T-helper 2 cell treated with Interferon-gamma antibody and Interleukin-4, amounts not matched to agents 100 ng/mL and 5 ng/mL, for 36 hours (primary cell): ENCODE data around the gene SIVA1. TPM values are rescaled to one million over a fixed set of nuclear protein-coding genes. Genes with fewer than 3 reads are reported as not detected.

Experiments used
- intact Hi-C: fragments of 100-400 bp; cut with micrococcal nuclease; formaldehyde crosslinking; loops from one replicate; pipeline ENCODE4 v1.15.1; 2023
- total RNA-seq: library from RNA; stranded (reverse); gene quantifications from 2 replicates; pipeline ENCODE4 v1.2.3, GENCODE V29; 2022

SIVA1 gene
- total RNA-seq, 1 donor from 2014 or later = 116 TPM

DNA sequence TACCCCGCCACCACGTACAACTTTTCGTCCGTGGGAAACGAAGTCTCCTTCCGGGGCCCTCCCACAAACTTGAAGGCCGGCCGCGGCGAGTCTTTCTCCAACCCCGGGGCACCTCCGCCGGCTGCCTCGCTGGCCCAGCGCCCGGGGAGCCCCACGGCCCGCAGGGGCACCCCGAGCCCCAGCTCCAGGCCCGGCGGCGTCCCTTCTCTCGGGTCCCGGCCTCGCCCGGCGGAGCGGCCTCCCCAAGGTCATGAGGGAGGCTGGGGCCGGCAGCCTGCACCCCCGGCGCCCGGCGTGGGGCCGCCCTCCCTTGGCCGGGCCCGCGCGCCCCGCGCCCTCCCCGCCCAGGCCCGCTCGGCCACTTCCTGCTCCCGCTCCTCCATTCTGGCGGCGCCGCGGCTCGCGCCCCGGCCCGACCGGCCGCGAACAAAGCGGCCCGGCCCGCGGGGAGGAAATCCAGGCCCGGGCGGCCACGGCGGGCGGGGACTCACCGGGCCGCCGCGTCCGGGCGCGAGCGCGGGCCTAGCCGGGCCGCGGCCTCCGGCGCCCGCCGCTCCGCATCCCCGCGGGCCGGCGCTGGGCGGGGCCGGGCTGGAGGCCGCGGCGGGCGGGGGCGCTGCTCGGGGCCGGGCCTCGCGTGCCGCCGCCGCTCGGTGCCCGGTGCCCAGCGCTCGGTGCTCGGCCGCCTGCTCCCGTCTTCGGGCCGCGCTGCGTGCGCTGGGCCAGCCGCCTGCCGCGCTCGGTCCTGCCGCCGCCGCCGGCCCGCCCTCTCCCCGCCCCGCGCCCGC is 42.2 kb downstream of the SIVA1 start, which contains the start of gene AKT1:
Gene AKT1 (minus strand): TSS at position 756 of the 788 bp plus-strand sequence. CDS start 3,105 bp downstream, outside the sequence.
- intact Hi-C loops = loop anchor here (5.0 to 10.0 kb wide), 2 partner anchors 230 to 507 kb away; partner anchors contain the start of genes BRF1 and CDCA4

DNA sequence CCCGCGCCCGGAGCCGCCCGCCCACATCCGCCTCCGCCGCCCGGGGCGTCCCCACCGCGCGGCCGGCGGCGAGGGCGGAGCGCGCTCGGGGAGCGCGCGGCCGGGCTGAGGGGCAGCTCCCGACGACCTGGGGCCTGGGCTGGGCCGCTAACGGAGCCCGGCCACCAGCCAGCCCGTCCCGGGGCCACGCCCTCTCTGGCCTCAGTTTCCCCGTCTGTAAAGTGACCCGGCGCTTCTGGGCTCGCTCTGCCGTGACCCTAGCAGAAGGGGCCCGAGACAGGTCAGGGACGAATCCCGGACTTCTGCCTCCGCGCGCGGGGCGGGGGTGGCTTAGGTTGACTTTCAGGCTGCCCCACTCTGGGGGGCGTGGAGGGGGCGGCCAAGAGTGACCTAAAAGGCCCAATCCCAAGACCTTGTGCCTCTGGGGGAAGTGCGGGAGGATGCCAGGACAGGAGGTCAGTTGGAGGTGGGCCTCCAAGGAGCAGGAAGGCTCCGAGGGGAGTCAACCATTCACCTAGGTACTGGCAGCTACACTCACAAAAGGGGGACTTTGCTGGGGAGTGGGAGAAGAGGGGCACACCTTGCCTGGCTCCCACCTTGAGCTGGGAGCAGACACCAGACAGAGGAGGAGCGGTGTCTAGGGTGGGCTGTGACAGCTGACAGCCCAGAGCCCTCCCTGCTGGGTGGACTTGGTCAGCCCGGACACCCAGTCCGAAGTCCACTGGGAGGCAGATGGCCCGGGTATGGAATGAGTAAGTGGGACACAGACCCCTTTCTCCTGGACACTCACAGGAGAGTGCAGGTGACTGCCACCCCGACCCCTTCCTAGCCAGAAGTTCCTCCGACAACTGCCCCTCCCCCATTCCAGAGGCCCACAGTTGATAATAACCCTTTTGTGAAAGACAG is 43.1 kb downstream of the SIVA1 start:
- intact Hi-C loops = loop anchor here (5.0 to 10.0 kb wide), 2 partner anchors 229 to 506 kb away; partner anchors contain the start of genes BRF1 and CDCA4

DNA sequence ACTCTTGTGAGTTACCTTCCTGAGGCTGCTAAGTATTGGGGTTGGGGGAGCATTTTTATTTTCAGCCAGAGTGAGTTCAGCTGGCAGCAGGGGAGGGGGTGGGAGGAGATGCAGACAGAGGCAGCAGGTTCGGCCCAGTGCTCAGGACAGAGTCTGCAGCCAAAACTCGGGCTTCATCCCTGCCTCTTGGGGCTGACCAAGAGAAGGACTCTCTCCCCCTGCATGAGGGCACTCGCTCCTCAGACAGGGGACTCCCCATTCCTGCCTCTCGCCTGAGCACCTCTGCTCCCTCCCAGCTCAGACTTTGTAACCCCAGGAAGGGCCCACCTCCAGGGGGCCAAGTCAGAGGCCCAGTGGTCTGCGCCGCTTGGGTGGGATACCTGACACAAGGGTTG is 43.7 kb downstream of the SIVA1 start:
- intact Hi-C loops = loop anchor here (5.0 to 10.0 kb wide), 2 partner anchors 228 to 506 kb away; partner anchors contain the start of genes BRF1 and CDCA4

DNA sequence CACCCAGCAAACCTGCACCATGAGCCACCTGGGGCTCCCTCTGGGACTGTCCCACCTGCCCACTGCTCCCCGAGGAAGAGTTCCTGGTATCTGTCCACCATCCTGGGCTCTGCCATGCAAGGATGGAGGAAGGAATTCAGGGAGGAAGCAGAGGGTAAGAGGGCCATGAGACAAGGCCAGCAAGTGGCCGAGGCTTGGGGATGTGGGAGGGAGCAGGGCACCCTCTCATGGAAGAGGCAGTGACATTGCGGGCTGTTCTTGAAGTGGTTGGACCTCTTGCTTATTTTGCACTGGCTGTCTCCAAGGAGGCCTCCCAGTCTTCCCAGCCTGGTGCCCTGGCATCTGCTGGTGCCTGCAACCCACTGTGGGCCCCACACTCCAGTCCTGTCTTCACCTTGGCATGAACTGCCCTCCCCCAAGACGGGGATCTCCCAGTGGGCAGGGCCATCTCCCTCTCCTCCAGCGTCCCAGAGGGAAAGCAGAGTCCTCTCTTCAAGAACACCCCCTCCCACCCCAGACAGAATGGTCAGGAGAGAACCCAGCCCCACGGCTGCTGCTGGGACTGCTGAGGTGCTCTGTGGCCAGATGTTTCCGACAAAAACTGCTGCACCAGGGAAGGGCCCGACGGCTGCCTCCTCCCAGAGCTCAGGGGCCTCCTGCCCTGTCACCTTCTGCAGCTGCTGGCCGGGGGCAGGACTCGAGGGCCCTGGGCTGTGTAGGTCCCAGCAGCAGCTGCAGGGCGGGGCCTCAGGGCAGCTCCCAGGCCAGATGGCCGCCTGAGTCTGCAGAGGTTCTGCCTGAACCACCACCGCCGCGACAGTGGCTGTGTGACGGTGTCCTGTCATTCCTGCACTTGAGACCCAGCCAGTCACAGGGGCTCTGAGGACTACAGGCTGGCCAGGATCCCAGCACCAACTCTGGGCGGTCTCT is 44.4 kb downstream of the SIVA1 start:
- intact Hi-C loops = loop anchor here (5.0 to 10.0 kb wide), 2 partner anchors 227 to 505 kb away; partner anchors contain the start of genes BRF1 and CDCA4

DNA sequence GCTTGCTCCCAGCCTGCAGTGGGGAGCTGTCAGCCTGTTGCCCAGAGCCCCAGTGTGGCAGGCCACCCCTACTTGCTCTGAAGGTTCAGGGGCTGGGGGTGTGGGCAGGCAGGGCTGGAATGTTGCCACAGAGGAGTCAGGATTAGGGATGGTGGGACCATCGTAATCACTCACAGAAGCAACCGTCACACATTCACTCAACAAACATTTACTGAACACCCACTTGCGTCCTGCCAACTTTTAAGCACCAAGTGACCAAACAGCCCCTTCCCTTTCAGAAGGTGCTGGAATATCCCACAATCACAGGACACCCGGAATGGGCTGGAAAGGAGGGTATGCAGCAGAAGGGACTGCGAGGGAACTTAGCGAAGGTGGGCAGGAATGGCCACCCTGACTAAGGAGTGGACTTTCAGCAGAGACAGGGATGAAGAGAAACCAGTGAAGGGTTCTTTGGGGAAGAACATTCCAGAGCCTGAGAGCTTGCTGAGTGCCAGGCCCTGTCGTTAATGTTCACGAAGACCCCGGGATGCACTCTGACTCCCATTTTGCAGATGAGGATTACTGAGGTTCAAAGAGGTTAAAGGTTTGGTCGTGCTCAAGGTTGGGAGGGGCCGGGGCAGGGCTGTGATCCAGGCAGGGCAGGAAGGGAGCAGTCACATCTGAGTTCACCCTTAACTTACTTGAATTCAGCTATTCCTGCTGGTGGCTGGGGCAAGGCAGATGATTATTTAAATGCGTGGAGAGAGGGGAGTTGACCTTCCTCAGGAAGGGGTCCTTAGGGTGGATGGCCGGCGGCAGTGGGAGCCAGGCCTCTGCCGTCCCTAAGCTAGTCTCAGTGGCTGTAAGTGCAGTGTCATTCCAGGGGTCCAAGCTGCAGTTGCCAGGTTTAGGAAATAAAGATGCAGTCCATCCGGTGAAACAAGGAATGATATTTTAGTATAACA is 45.6 kb downstream of the SIVA1 start:
- intact Hi-C loops = loop anchor here (5.0 to 10.0 kb wide), 2 partner anchors 226 to 504 kb away; partner anchors contain the start of genes BRF1 and CDCA4

DNA sequence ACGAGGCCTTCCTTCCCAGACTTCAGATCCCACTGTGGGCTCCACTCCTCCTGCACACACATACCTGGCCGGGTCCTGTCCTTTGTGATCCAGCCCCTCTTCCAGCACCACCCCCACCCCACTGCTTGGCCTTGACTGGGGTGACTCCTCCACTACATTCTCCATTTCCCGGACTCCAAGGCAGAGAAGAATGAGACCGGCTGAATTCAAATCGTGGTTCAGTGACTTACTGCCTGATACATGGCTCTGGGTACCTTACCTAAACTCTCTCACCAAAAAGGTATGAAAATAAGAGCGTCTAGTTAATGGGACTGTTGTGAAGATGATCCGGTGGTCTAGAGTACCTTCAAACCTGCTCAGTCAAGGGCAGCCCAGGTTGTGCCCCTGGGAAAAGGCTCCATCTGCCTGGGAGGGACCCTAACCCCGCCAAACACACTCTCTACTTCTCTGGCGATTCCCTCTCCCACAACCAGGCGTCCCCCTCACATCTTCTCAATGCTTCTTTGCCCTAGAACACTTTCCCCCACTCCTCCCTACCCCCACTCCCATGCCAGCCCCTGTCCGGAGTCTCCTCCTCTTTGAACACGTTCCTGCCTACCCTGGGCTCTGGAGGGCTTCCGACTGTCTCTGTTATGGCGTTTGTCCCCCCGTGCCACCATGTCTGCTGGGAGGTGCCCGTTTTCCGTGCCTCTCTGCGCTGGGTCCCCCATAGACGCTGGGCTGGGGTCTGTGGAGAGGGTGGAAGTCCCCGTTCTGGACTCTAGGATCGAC is 46.5 kb downstream of the SIVA1 start:
- intact Hi-C loops = loop anchor here (1.0 to 10.0 kb wide), 5 partner anchors 27 to 503 kb away; partner anchors contain the start of genes BRF1, CDCA4 and SIVA1

DNA sequence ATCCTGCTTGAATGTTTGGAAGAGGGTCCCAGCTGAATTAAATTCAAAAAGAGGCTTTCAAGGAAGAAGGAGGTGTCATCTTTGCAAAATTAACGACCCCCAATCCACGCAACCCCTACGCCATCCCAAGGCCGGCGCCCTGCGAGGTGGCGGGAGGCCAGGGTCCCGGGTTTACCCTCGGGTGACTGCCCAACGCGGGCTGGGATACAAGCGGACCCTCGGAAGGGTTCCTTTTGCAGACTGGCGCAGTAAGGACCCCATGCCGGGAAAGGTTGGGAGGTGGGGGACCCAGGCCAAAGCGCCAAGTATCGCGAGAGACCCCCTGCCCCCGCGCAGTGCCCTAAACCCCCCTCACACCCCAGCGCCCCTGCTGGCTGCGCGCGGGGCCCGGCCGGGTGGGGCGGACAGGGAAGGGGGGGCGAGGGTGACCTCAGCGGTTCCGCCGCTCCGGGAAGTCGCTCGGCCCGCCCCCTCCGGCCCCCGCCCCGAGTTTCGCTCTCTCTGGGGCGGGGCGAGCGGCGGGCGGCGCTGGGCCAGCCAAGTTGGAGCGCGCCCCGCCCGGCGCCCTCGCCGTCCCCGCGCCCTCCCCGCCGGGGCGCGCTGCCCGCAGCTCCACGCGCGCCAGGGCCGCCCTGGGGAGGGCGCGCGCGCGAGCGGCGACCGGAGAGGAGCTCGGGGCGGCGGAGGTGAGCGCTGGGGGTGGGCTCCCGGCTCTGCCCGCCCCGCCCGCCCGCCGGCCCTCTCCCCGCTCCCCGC is 47.2 kb downstream of the SIVA1 start:
- intact Hi-C loops = loop anchor here (1.0 to 2.0 kb wide), 3 partner anchors 26 to 47 kb away; partner anchors contain the start of gene SIVA1

DNA sequence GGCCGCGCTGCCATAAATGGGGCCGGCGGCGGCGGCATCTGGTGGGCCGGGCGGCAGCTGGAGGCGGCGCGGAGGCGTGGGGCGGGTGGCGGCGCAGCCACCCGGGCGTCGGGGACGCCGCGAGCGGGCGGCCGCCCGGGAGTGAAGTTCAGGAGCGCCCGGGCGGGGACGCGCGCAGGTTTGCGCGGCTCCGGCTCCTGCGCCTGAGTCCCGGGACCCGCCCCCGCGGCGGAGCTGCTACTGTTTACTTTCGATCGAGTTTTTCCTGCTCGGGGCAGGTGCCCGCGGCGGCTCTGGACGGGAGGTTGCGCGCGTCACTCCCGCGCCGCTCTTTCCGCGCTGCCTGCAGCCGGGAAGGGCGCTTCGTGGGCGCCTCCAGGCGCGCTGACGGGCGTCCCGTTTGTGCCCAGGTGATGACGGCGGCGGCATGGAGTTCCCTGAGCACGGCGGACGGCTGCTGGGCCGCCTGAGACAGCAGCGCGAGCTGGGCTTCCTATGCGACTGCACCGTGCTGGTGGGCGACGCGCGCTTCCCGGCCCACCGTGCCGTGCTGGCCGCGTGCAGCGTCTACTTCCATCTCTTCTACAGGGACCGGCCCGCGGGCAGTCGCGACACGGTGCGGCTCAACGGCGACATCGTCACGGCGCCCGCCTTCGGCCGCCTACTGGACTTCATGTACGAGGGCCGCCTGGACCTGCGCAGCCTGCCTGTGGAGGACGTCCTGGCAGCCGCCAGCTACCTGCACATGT is 48.0 kb downstream of the SIVA1 start, which contains the start of gene ZBTB42:
Gene ZBTB42 (plus strand): TSS at position 331 of the 749 bp plus-strand sequence. CDS start 97 bp downstream, at position 428.
- intact Hi-C loops = loop anchor here (1.0 to 2.0 kb wide), 3 partner anchors 25 to 48 kb away; partner anchors contain the start of gene SIVA1

DNA sequence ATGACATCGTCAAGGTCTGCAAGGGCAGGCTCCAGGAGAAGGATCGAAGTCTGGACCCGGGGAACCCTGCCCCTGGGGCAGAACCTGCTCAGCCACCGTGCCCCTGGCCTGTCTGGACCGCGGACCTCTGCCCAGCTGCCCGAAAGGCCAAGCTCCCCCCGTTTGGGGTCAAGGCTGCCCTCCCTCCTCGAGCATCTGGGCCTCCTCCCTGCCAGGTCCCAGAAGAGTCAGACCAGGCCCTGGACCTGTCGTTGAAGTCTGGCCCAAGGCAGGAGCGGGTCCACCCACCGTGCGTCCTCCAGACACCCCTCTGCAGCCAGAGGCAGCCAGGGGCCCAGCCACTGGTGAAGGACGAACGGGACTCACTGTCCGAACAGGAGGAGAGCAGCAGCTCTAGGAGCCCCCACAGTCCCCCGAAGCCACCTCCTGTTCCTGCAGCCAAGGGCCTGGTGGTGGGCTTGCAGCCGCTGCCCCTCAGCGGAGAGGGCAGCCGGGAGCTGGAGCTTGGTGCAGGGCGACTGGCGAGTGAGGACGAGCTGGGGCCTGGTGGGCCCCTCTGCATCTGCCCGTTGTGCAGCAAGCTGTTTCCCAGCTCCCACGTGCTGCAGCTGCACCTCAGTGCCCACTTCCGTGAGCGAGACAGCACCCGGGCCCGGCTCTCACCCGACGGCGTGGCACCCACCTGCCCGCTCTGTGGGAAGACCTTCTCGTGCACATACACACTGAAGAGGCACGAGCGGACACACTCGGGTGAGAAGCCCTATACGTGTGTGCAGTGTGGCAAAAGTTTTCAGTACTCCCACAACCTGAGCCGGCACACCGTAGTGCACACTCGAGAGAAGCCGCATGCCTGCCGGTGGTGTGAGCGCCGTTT is 48.8 kb downstream of the SIVA1 start:
- intact Hi-C loops = loop anchor here (2.0 kb wide), 1 partner anchor 33 kb away; no protein-coding TSS in a partner anchor

DNA sequence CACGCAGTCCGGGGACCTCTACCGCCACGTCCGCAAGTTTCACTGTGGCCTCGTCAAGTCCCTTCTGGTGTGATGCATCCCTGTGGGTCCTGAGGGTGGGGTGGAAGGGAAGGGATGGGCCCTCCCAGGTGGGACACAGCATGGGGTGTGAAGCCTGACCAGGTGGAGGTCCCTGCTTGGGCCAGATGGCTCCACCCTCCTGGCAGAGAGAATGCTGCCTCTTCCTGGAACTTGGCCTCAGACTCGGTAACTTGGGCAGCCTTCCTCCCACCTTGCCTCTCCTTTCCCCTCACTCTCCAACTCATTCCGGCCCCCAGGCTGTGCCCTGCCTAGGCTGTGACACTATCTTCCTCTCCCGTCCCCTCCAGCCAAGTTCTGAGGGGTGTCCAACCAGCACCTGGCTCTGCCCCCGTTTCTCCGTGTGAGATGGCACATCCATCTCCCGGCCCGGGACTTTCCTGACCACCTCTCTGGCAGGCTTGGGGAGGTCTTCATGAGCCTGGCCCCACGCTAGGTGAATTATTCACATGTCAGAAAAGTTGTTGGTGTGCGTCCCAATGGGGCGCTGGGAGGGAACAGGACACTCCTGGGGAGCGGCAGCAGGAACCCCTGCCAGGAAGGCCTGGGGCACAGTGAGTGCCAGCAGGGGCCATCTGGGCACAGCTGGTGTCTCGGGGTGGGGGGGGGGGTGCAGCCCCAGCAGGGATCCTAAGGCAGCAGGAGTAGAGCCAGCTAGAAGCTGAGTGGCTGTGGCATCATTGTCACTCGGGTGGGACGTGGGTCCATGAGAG is 49.6 kb downstream of the SIVA1 start:
- intact Hi-C loops = no loop called here

DNA sequence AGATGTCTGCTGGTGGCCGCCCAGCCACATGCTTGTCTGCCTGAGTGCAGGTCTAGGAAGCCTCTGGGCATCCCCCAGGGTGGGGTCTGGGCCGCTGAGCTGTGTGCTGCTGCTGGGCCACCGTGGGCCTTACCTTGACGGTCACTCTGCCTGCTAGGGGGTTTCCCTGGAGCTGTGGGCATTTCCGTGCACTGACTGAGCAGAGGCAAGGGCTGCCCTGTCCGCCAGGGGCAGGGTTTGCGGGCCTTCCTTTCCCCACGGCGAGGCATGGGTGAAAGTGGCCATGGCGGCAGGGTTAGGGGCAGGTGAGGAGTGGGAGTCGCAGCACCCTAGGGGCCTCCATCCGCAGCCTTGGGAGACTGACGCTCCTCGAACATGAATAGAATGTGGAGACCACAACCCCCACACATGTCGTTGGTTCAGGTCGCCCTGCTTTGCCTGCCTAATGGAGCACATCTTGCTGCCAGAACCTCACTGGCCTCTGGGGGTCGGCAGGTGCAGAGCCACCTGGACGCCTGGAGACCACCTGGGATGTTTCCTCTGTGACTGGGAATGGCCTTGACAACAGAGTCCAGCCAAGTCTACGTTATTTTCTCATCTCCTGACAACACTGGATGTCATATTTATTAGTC is 50.4 kb downstream of the SIVA1 start:
- intact Hi-C loops = no loop called here

DNA sequence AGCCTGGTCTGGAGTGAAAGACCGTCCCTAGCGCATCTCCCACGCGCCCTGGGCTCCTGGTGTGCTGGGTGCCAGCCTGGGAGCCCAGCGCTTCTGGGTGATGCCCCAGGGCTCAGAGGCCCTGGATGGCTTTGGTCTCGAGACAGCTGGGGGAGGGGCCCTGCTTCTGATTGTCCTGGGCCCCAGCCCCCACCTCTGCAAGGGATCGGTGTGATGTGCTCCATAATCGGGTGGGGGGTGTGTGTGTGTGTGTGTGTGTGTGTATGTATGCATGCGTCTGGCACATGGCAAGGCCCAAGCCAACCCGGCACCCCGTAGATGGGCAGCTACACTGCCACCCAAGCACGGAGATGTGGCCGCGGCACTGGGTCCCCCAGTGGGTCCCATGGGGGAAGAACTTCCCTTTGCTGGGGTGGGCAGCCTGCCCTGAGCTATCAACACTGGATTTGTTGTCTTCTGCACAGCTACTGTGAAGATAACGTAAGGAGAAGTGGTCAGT is 51.0 kb downstream of the SIVA1 start:
- intact Hi-C loops = no loop called here

DNA sequence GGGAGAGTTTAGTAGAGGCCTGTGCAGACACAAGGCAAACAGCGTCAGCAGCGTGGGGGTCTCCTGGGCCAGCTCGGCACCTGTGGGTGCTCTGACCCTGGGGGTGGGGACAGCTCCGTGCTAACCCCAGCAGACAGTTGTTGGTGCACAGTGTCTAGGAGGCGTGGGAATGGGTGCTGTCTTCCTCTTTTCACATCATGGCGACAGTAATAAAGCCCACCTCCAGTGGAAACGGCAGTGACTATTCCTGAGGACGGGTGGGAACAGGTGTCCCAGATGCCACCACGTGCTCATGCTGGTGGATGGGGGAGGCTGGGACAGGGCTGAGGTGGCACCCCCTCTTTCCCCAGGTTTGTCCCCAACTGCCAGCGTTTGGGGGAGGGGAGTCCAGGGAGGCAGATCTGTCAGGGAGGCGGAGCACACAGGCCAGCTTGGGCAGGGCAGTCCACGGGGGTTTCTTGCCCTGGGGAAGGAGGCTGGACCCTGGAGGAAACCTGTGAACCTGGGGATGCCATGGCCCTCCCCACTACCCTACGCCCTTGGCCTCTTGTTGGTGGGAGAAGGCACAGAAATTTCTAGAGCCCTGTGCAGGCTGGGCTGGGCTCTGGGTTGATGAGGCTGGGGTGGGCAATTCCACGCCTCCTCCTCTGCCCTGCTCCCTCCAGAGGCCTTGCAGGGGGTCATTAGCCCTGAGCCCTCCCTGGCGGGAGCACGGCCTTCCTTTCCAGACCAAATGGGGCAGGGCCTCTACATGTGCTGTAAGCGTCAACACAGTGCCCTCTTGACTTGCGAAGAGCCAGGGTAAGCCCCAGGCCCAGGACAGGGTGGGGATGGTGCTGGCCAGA is 51.8 kb downstream of the SIVA1 start:
- intact Hi-C loops = no loop called here
